Esophagus muscularis mucosa (tissue), 3 donors: ENCODE data around the gene MSRB1.

Experiments used
- CTCF ChIP-seq, 3 experiments: fragments of 200-600 bp in 2 of 3; fragments of 450-650 bp in 1 of 3; sonication (generic) in 2 of 3; IDR thresholded peaks; one replicate each; pipeline ENCODE4 v1.5.1; 2017 to 2019; ENCODE audit warnings: antibody characterized with exemption in 3 of 3, mild to moderate bottlenecking in 2 of 3, moderate library complexity in 1 of 3
- POLR2A ChIP-seq: fragments of 450-650 bp; IDR thresholded peaks from one replicate; pipeline ENCODE4 v1.6.1; 2017; ENCODE audit warnings: antibody characterized with exemption, moderate library complexity, mild to moderate bottlenecking, low read depth

DNA sequence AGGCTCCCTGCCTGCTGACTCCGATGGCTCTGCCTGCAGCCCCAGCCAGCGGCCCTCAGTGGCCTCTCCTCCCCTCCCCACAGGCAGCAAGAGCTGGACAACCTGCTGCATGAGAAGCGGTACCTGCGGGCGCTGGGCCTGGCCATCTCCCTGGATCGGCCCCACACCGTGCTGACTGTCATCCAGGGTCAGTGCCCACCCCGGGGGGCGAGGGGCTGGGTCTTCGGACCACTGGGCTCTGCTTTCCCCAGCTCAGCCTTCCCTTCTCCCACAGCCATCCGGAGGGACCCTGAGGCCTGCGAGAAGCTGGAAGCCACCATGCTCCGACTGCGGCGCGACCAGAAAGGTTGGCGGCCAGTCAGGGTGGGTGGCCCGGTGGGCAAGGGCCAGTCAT is 34.9 kb upstream of the MSRB1 start:
- TF ChIP-seq CTCF (IDR thresholded peaks at IDR 0.05) (no peak), POLR2A (no peak)
